Activated T-cell treated with anti-CD3 and anti-CD28 coated beads, Interleukin-2, amount 50 U/mL, for 1 hour (primary cell): ENCODE measurements around the gene RHOT2.

ENCODE experiments used
- DNase-seq: peaks from one replicate; pipeline ENCODE4 v3.0.0-alpha.2; 2020

RHOT2 gene

GRCh38 chr16:667780-668518, at the start of gene RHOT2:
TSS of gene RHOT2 (plus strand) at chr16:668132. CDS start at chr16:668200, 68 bp downstream.
- DNase-seq: peak; percentile 91

GRCh38 chr16:619476-620100, 48.3 kb upstream of the RHOT2 start:
- no peak for DNase-seq

DNA sequence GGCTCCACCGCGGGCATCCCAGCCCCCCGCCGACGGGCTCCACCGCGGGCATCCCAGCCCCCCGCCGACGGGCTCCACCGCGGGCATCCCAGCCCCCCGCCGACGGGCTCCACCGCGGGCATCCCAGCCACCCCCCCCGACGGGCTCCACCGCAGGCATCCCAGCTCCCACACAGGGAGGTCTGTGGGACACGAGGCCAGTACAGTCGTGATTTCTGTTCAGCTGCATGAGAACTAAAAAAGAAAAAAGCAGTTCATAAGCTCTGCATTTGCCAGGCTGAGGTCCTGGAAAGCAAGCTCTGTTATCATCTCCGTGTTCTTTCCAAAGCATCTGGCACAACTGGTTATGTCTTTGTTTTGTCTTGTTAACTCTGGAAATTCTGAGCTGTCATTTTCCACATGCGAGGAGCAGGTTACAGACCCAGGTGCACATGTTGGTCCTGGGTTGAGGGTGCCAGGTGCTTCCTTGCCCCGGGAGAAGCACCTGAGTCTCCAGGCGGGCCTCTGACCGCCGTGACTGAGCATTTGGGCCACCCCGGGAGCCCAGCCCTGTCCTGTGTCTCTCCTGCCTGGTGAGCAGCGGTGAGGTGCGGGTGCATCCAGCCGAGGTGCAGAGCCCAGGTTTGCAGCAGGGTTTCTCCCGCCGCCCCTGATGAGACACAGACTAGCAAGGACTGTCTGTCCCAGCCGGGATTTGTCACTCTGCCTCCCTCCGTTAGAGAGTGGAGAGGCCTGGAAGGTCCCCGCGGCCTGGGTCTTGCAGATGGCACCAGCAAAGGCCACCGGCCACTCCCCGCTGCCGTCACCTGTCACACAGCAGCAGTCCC, 47.0 kb upstream of the RHOT2 start:
- no peak for DNase-seq

- DNase-seq: no peak
Observed at GRCh38 chr16:621526-622105, 46.3 kb upstream of the RHOT2 start.

GRCh38 chr16:622920-623280, 45.0 kb upstream of the RHOT2 start:
- no peak for DNase-seq

DNA sequence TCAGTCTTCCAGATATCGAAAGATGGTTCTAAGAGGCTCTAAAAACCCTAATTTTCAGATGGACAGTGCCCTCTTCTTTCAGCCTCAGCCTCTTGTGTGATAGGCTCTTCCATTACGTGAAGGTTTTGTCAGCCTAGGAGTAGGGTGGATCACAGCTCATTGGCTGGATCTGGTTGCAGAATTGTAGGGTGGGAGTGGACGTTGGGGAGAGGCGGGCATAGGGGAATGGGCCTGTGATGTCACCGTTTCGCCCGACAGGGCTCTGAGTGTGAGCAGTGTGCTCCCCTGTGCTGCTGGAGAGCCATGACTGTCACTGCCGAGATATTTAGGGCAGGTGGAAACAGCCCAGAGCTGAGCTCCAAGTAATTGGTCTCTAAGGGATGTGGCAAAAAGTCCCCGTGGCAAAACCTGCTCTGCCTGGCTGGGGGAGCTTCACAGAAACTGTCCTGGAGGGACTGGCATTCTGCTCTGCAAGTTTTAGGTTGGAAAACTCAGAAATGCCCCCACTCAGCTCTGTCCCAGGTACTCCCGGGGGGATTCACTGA, 43.3 kb upstream of the RHOT2 start:
- no peak for DNase-seq

GRCh38 chr16:625117-625976, 42.6 kb upstream of the RHOT2 start:
- no peak for DNase-seq

DNA sequence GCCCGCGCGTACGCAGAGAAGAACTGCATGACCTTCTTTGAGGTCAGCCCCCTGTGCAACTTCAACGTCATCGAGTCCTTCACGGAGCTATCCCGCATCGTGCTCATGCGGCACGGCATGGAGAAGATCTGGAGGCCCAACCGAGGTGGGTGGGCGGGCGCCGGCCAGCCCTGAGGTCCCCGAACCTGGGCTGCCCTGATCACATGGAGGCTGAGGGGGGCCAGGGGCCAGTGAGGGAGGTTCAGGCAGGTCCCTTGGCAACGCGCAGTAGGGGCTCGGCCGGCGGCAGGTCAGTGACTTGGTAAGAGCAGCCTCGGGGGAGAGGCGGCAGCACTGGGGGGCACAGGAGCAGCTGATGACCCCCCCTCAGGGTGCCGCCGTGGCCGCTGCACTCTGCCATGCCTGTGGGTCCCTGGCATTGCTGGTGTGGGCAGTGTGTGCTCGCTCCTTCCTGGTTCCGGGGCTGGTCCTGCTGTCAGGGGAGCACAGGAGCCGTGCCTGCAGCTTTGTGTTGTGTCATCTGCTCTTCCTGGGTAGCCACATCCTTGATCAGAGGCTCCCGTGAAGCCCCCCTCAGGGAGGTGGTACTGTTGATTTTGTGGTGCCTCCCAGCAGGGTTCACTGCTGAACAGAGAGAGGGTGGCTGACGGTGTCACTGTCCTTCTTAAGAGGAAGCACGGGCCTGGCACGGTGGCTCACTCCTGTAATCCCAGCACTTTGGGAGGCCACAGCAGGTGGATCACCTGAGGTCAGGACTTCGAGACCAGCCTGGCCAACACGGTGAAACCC, 41.8 kb upstream of the RHOT2 start:
- DNase-seq: no peak

GRCh38 chr16:626787-627453, 41.0 kb upstream of the RHOT2 start:
- no peak for DNase-seq

- DNase-seq: no peak
Observed at GRCh38 chr16:627454-628239, 40.3 kb upstream of the RHOT2 start.

DNA sequence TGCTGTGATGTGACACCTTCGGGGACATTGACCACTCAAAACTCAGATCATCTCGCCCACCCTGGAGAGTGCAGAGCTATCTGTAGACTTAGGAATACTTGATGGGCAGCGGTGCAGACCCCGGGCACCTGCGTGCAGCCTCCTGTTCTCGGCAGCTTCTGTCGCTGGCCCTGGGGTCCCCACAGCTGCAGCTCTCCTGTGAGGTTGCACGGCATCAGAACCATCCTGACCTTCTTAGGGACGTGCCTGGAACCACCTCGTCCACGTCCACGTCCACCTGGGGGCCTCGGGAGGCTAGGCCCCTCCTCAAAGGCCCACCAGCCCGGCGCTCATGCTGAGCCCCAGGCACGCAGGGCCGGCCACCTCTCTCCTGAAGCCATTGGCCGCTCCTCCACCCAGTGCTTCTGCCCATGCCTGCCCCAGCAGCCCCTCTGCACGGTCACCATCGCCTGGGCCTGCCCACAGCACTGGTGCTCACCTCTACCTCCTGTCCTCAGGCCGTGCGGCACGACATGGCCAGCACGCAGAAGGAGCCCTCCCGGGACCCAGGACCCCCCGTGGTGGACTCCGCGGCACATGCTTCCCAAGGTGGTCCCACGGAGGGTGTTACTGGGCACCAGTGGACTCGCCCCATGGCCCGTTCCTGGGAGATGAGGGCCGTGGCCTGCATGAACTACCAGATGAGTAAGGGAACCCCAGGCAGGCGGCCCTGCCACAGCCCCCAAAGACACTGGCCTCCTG, 39.4 kb upstream of the RHOT2 start:
- no peak for DNase-seq

DNA sequence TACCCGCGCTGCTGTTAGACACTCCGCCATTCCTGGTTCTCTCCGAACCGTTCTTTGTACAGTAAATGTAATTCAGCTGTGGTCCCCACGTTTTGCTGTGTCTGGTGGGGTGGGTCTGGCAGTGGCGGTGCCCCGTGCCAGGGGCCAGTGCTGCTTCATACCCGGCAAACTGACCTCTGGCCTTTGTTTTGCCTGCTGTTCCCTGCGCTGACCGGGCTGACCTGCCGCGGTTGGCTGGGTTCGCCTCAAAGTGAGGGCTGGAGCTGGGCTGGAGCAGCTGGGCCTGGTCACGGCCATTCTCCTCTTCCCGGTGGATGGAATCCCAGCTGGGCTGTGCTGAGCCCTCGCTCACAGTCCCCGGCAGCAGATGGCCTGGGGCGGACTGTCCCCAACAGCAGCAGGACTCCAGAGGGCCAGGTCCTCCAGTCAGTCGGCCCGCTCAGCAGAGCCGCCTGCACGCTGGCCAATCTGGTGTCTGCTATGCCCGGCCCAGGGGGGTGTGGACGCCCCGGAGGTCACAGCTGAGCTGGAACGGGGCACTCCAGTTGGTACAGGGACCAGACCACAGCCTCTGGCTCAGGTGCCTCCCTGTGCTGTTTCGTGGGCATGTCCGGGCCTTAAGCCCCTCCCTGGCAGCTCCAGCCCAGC, 38.6 kb upstream of the RHOT2 start:
- DNase-seq: no peak

DNA sequence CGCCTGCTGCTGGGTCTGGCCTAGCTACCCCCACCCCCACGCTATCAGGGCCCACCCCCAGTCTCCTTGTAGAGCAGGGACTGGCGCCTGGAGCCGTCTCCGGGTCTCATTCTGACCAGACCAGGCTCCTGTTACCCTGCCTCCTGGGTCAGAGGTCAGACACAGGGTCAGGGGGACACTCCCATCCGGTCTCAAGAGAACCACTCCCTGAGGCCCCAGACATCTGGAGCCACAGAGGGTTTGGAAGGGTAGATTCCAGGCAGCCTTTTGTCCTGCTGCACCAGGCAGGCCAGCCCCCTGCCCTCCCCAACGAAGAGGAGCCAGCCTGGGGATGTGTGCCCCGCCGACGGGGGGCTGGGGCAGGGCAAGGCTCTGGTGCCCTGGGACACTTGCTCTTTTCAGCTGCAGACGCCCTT, 38.1 kb upstream of the RHOT2 start:
- no peak for DNase-seq

- no peak for DNase-seq
Observed at GRCh38 chr16:630249-630814, 37.6 kb upstream of the RHOT2 start.

GRCh38 chr16:630815-631405, 37.0 kb upstream of the RHOT2 start, which contains the start of gene WFIKKN1:
TSS of gene WFIKKN1 (plus strand) at chr16:630985. CDS start at chr16:631254, 269 bp downstream.
- no peak for DNase-seq

DNA sequence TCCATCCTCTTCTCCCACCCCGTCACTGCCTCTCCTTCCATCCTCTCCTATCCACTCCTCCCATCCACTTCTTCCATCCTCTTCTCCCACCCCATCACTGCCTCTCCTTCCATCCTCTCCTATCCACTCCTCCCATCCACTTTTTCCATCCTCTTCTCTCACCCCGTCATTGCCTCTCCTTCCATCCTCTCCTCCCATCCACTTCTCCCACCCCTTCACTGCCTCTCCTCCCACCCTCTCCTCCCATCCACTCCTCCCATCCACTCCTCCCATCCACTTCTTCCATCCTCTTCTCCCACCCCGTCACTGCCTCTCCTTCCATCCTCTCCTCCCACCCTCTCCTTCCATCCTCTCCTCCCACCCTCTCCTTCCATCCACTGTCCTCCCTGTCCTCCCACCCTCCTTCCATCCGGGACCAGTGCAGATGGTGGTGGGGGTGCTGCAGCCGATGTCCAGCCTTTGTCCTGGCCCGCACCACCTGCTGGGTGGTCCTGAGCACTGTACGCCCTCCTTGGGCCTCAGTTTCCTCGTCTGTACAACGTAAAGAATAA, 36.0 kb upstream of the RHOT2 start:
- DNase-seq: no peak
